GM12878 (cell line): ENCODE results near the gene DHRS7C. TPM values are rescaled to one million over a fixed set of nuclear protein-coding genes. Genes with fewer than 3 reads are reported as not detected.

Experiments
- ATAC-seq: fragments of 200-7000 bp; cut with Tn5 transposase; 3 replicates; pipeline ENCODE4 v1.9.1; 2020; ENCODE audit warnings: mild to moderate bottlenecking, moderate library complexity
- BruUV-seq: library from RNA; stranded (reverse); fragments of 400-500 nt; replicated peaks from 2 replicates; lab custom pipeline; 2021; lab: Mats Ljungman, UMichigan
- CTCF ChIA-PET: fragments of 300-600 bp; sonication (Branson Sonifier 250); formaldehyde crosslinking; extraction: SDS; loops from one replicate; lab custom pipeline; 2021; ENCODE audit warnings: inconsistent platforms; lab: Yijun Ruan, JAX
- POLR2A ChIA-PET: fragments of 350-600 bp; formaldehyde crosslinking; extraction: SDS; loops from one replicate; lab custom pipeline; 2021; ENCODE audit warnings: inconsistent platforms; lab: Charles Lee
- RAD21 ChIA-PET: fragments of 300-600 bp; sonication (Branson Sonifier 250); formaldehyde crosslinking; loops from one replicate; lab custom pipeline; 2023; ENCODE audit warnings: antibody characterized with exemption; ENCODE audit not compliant: unreplicated experiment; lab: Charles Lee
- SMC1A ChIA-PET: fragments of 300-600 bp; sonication (Branson Sonifier 250); formaldehyde crosslinking; loops from one replicate; lab custom pipeline; 2023; ENCODE audit not compliant: unreplicated experiment, uncharacterized antibody; lab: Charles Lee
- DNase-seq: peaks from one replicate; pipeline ENCODE4 v3.0.0-alpha.2; 2011; ENCODE audit warnings: low read depth, low spot score
- FAIRE-seq: peaks from 3 replicates; lab custom pipeline; 2011; peaks lifted over from hg19 to GRCh38; lab: Jason Lieb, UNC
- H2AFZ ChIP-seq: 2 replicates; pipeline ENCODE4 v1.6.0; 2011; ENCODE audit warnings: low read depth, low read length, control low read depth; ENCODE audit not compliant: control insufficient read depth
- H3K27ac ChIP-seq: 2 replicates; pipeline ENCODE4 v1.5.1; 2011; ENCODE audit warnings: control low read depth; ENCODE audit not compliant: control insufficient read depth, insufficient read depth
- H3K27me3 ChIP-seq, 2 experiments: replicated peaks in 1 of 2; 2 replicates each; pipeline versions ENCODE4 v1.6.0 to v1.6.1; 2011; ENCODE audit warnings: low read length in 1 of 2; ENCODE audit not compliant: control insufficient read depth in 2 of 2, insufficient read depth in 2 of 2
- H3K36me3 ChIP-seq, 2 experiments: 2 replicates each; pipeline ENCODE4 v1.5.1; 2011; ENCODE audit warnings: low read length in 1 of 2; ENCODE audit not compliant: control insufficient read depth in 2 of 2, insufficient read depth in 2 of 2
- H3K4me1 ChIP-seq: 2 replicates; pipeline ENCODE4 v1.6.1; 2011; ENCODE audit warnings: mild to moderate bottlenecking, low read length, moderate library complexity, mixed read lengths; ENCODE audit not compliant: control insufficient read depth, insufficient read depth
- H3K4me2 ChIP-seq: 2 replicates; pipeline ENCODE4 v1.6.0; 2011; ENCODE audit warnings: control low read depth; ENCODE audit not compliant: control insufficient read depth, insufficient read depth
- H3K4me3 ChIP-seq: fragments of 200-600 bp; sonication (generic); 2 replicates; pipeline ENCODE4 v1.5.1; 2016
- H3K79me2 ChIP-seq: 2 replicates; pipeline ENCODE4 v1.6.0; 2011; ENCODE audit warnings: low read length; ENCODE audit not compliant: control insufficient read depth, insufficient read depth
- H3K9ac ChIP-seq: 2 replicates; pipeline ENCODE4 v1.8.0; 2011; ENCODE audit warnings: low read length, control low read depth, mixed read lengths; ENCODE audit not compliant: control insufficient read depth, insufficient read depth
- H3K9me3 ChIP-seq: replicated peaks from 3 replicates; pipeline ENCODE4 v1.5.1; 2011; ENCODE audit warnings: mild to moderate bottlenecking, low read length; ENCODE audit not compliant: control insufficient read depth, insufficient read depth
- H4K20me1 ChIP-seq: 2 replicates; pipeline ENCODE4 v1.6.0; 2011; ENCODE audit not compliant: control insufficient read depth, insufficient read depth
- ASH2L ChIP-seq: fragments of 300-600, 200-600 bp; sonication (generic); IDR thresholded peaks from 2 replicates; pipeline ENCODE4 v1.6.1; 2017; ENCODE audit warnings: low read depth, mild to moderate bottlenecking, borderline replicate concordance
- FOXK2 ChIP-seq: fragments of 450-650 bp; IDR thresholded peaks from 2 replicates; pipeline ENCODE4 v1.6.1; 2017; ENCODE audit warnings: mild to moderate bottlenecking, moderate library complexity
- IRF4 ChIP-seq: IDR thresholded peaks from 2 replicates; pipeline ENCODE4 v1.6.1; 2011; ENCODE audit warnings: low read depth, low read length
- MXI1 ChIP-seq: fragments of 150-350 bp; IDR thresholded peaks from 2 replicates; pipeline ENCODE4 v1.6.1; 2011; ENCODE audit warnings: low read depth, mild to moderate bottlenecking, inconsistent platforms, low read length, improper control_type of control experiment
- NR2F1 ChIP-seq: fragments of 450-650 bp; conservative IDR thresholded peaks from 2 replicates; pipeline ENCODE4 v1.6.1; 2017; ENCODE audit warnings: mild to moderate bottlenecking
- RCOR1 ChIP-seq: conservative IDR thresholded peaks from 2 replicates; pipeline ENCODE4 v1.6.1; 2012; ENCODE audit warnings: low read depth, low read length, improper control_type of control experiment
- RFX5 ChIP-seq: IDR thresholded peaks from 2 replicates; pipeline ENCODE4 v1.6.1; 2011; ENCODE audit warnings: low read depth, low read length, improper control_type of control experiment
- SKIL ChIP-seq: fragments of 450-650 bp; IDR thresholded peaks from 2 replicates; pipeline ENCODE4 v1.6.1; 2017; ENCODE audit warnings: mild to moderate bottlenecking, low read depth, inconsistent platforms; ENCODE audit not compliant: poor library complexity, severe bottlenecking
- SUPT20H ChIP-seq: IDR thresholded peaks from 2 replicates; pipeline ENCODE4 v1.6.1; 2011; ENCODE audit warnings: low read depth, mild to moderate bottlenecking, low read length, moderate library complexity, borderline replicate concordance; ENCODE audit not compliant: control insufficient read depth
- ZNF217 ChIP-seq: fragments of 450-650 bp; IDR thresholded peaks from 2 replicates; pipeline ENCODE4 v1.6.1; 2017; ENCODE audit warnings: antibody characterized with exemption, mild to moderate bottlenecking
- WGBS: methylation state at CpG from one replicate; pipeline ENCODE4 v1.1.6; 2016; ENCODE audit warnings: low lambda C conversion rate; ENCODE audit not compliant: insufficient replicate concordance, insufficient coverage; ENCODE audit errors: missing lambda C conversion rate; 5-methylcytosine and 5-hydroxymethylcytosine counted together
- in situ Hi-C: fragments of 300-500 bp; cut with MboI; formaldehyde crosslinking; loops from 9 replicates; pipeline ENCODE4 v1.14.3; 2018; ENCODE audit warnings: mixed read lengths
- intact Hi-C: fragments of 100-400 bp; cut with micrococcal nuclease; formaldehyde crosslinking; loops from one replicate; pipeline ENCODE4 v1.14.2; 2022; ENCODE audit not compliant: unreplicated experiment
- polyA plus RNA-seq, 11 experiments: library from polyadenylated mRNA; depleted of rRNA in 4 of 11; unstranded in 6 of 11; stranded (reverse) in 5 of 11; fragments of >200 nt; fragmentation: Nextera tagmentation in 4 of 11; fragmentation: Illumina TruSeq in 1 of 11; extraction: Ambion mirVana in 4 of 11; extraction: Trizol in 1 of 11; gene quantifications; 1 replicate in 1 of 11; 2 replicates in 10 of 11; pipeline versions ENCODE4 v1.2.1 to v1.2.3, GENCODE V29; 2011 to 2016; ENCODE audit warnings: inconsistent platforms in 2 of 11, missing spikeins in 2 of 11, low read depth in 1 of 11
- total RNA-seq, 4 experiments: library from RNA; depleted of rRNA in 3 of 4; stranded (reverse); fragments of >200 nt in 3 of 4; fragmentation: Illumina TruSeq in 1 of 4; extraction: Trizol in 1 of 4; gene quantifications; 2 replicates each; pipeline versions ENCODE4 v1.2.1 to v1.2.3, GENCODE V29; 2013 to 2021
- TF ChIP-seq, protein P1 (sequence below): fragments of 450-650 bp; IDR thresholded peaks from 2 replicates; pipeline ENCODE4 v1.6.1; 2017; ENCODE audit warnings: low read depth, mild to moderate bottlenecking, moderate library complexity
- TF ChIP-seq, protein P2 (sequence below): fragments of 450-650 bp; IDR thresholded peaks from 2 replicates; pipeline ENCODE4 v1.6.1; 2017; ENCODE audit warnings: mild to moderate bottlenecking
- TF ChIP-seq, protein P3 (sequence below): fragments of 450-650 bp; IDR thresholded peaks from 2 replicates; pipeline ENCODE4 v1.6.1; 2017; ENCODE audit warnings: borderline replicate concordance
- TF ChIP-seq, protein P4 (sequence below): fragments of 450-650 bp; conservative IDR thresholded peaks from 2 replicates; pipeline ENCODE4 v1.6.1; 2017; ENCODE audit warnings: mild to moderate bottlenecking, moderate library complexity

Gene DHRS7C
- total and polyA plus RNA-seq, 10 of the 15 experiments (the other 5 are each of a cell fraction or from before 2014, with no cell fraction given): not detected

DNA sequence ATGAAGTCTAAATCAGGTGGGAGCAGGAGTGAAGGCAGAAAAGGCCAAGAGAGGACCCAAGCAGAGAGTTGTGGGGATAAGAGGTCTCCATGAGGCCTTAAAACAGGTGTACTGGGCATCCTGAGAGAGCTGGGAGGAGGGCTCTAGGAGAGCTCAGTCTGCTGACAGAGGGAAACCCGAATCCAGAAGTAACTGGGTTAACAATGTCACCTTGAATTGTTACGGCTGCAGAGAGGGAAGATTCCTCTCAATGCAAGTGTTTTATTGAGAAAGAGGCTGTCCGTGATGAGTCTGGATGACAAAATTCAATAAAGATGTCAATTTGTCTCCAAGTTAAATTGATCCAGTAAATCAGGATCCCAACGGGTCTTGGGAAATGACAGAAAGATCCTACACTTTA lies 8.3 kb downstream of the DHRS7C start (continued):
- TF ChIP-seq, protein P1, sequence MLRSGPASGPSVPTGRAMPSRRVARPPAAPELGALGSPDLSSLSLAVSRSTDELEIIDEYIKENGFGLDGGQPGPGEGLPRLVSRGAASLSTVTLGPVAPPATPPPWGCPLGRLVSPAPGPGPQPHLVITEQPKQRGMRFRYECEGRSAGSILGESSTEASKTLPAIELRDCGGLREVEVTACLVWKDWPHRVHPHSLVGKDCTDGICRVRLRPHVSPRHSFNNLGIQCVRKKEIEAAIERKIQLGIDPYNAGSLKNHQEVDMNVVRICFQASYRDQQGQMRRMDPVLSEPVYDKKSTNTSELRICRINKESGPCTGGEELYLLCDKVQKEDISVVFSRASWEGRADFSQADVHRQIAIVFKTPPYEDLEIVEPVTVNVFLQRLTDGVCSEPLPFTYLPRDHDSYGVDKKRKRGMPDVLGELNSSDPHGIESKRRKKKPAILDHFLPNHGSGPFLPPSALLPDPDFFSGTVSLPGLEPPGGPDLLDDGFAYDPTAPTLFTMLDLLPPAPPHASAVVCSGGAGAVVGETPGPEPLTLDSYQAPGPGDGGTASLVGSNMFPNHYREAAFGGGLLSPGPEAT: no peak
- TF ChIP-seq, protein P2, sequence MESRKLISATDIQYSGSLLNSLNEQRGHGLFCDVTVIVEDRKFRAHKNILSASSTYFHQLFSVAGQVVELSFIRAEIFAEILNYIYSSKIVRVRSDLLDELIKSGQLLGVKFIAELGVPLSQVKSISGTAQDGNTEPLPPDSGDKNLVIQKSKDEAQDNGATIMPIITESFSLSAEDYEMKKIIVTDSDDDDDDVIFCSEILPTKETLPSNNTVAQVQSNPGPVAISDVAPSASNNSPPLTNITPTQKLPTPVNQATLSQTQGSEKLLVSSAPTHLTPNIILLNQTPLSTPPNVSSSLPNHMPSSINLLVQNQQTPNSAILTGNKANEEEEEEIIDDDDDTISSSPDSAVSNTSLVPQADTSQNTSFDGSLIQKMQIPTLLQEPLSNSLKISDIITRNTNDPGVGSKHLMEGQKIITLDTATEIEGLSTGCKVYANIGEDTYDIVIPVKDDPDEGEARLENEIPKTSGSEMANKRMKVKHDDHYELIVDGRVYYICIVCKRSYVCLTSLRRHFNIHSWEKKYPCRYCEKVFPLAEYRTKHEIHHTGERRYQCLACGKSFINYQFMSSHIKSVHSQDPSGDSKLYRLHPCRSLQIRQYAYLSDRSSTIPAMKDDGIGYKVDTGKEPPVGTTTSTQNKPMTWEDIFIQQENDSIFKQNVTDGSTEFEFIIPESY: no peak

DNA sequence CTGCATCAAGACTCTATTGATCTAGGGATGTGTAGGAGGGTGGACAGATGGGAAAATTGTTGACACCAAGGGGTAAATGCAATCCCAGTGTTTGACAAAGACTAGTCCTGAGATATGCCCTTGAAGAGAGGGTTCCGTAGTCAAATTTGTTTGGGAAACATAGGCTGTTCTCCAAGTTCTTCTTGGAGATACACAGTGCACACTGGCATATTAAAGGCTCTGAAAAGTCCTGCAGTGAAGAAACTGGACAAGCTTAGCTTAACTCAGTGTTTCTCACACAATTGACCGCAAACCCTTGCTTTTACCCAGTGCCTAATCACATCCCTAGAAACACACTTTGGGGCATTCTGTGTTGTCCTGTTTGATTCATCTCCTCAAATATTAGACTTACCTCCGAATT lies 10.8 kb downstream of the DHRS7C start:
- BruUV-seq: no TSS peak
- POLR2A ChIA-PET: no interaction called here
- in situ Hi-C loops: no loop called here
- TF ChIP-seq ZNF217 (no peak), SUPT20H (no peak), MXI1 (no peak), ASH2L (no peak), FOXK2 (no peak), NR2F1 (no peak), RFX5 (no peak), RCOR1 (no peak), IRF4 (no peak), SKIL (no peak)
- TF ChIP-seq, protein P3, sequence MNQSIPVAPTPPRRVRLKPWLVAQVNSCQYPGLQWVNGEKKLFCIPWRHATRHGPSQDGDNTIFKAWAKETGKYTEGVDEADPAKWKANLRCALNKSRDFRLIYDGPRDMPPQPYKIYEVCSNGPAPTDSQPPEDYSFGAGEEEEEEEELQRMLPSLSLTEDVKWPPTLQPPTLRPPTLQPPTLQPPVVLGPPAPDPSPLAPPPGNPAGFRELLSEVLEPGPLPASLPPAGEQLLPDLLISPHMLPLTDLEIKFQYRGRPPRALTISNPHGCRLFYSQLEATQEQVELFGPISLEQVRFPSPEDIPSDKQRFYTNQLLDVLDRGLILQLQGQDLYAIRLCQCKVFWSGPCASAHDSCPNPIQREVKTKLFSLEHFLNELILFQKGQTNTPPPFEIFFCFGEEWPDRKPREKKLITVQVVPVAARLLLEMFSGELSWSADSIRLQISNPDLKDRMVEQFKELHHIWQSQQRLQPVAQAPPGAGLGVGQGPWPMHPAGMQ: no peak
- TF ChIP-seq, protein P4, sequence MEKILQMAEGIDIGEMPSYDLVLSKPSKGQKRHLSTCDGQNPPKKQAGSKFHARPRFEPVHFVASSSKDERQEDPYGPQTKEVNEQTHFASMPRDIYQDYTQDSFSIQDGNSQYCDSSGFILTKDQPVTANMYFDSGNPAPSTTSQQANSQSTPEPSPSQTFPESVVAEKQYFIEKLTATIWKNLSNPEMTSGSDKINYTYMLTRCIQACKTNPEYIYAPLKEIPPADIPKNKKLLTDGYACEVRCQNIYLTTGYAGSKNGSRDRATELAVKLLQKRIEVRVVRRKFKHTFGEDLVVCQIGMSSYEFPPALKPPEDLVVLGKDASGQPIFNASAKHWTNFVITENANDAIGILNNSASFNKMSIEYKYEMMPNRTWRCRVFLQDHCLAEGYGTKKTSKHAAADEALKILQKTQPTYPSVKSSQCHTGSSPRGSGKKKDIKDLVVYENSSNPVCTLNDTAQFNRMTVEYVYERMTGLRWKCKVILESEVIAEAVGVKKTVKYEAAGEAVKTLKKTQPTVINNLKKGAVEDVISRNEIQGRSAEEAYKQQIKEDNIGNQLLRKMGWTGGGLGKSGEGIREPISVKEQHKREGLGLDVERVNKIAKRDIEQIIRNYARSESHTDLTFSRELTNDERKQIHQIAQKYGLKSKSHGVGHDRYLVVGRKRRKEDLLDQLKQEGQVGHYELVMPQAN: no peak

More for the DNA sequence above, 10.8 kb downstream of the DHRS7C start:
- Histone ChIP-seq H3K4me1 (no peaks in the 10 kb centered on the region), H3K27ac (no peak overlapping the region), H3K9me3 (no peaks in the 10 kb centered on the region), H3K79me2 (no peaks in the 10 kb centered on the region), H3K36me3 (no peaks in the 10 kb centered on the region), H3K4me3 (no peak overlapping the region), H4K20me1 (no peaks in the 10 kb centered on the region), H3K27me3 (peaks cover 0 to 1% of the 10 kb centered on the region in 2 experiments; a peak in 1 of 4 replicates), H3K9ac (no peak overlapping the region), H2AFZ (no peak overlapping the region), H3K4me2 (no peak overlapping the region)
- ATAC-seq (no peak), FAIRE-seq (no peak), DNase-seq (no peak)
- ChIA-PET SMC1A (interaction anchor here (1.3 kb wide), 1 partner anchor 12 kb away, joined by 3 read pairs; no protein-coding TSS in a partner anchor), CTCF (no interaction called here), RAD21 (no interaction called here)
- intact Hi-C loops: no loop called here
- 52% methylated on average over 3 of the region's 3 CpGs for WGBS
